Esophagus mucosa (tissue), 1 donor: ENCODE results near the gene IER5L. TPM values are rescaled to one million over a fixed set of nuclear protein-coding genes. Genes with fewer than 3 reads are reported as not detected.
A peak's percentile ranks its signal among the peaks of the same experiment; 100 is the strongest.

ENCODE experiments used
- ATAC-seq: fragments of 200-7000 bp; cut with Tn5 transposase; one replicate; pipeline ENCODE4 v1.9.1; 2020
- total RNA-seq: library from RNA; stranded (reverse); gene quantifications from one replicate; pipeline ENCODE4 v1.2.4, GENCODE V29; 2023
- donor health status: DM: yes; HTN: yes; CAD: no.

Gene IER5L
- 8.1 TPM for total RNA-seq

- peak; percentile 84 for ATAC-seq
These were observed at the start of gene IER5L for GRCh38 chr9:129177791-129178567. IER5L (minus strand) TSS chr9:129178261; CDS start chr9:129178052, 209 bp downstream.

GRCh38 chr9:129227843-129228189 lies 49.8 kb upstream of the IER5L start:
- no peak for ATAC-seq

GRCh38 chr9:129225815-129226214 lies 47.8 kb upstream of the IER5L start:
- ATAC-seq = peak; percentile 32

GRCh38 chr9:129225490-129225778 lies 47.4 kb upstream of the IER5L start:
- no peak for ATAC-seq

- no peak for ATAC-seq
These were observed 46.8 kb upstream of the IER5L start for GRCh38 chr9:129224618-129225489.

GRCh38 chr9:129223551-129224208 lies 45.6 kb upstream of the IER5L start:
- ATAC-seq = no peak

- no peak for ATAC-seq
These were observed 44.8 kb upstream of the IER5L start for GRCh38 chr9:129222819-129223218.

GRCh38 chr9:129221979-129222635 lies 44.0 kb upstream of the IER5L start:
- ATAC-seq = no peak

- ATAC-seq = no peak
These were observed 43.2 kb upstream of the IER5L start for GRCh38 chr9:129221233-129221632.

GRCh38 chr9:129220771-129221170 lies 42.7 kb upstream of the IER5L start:
- no peak for ATAC-seq

GRCh38 chr9:129218918-129219317 lies 40.9 kb upstream of the IER5L start:
- no peak for ATAC-seq

- no peak for ATAC-seq
These were observed 40.2 kb upstream of the IER5L start for GRCh38 chr9:129218272-129218625.

- ATAC-seq = no peak
These were observed 35.5 kb upstream of the IER5L start for GRCh38 chr9:129213551-129213950.

GRCh38 chr9:129211686-129212085 lies 33.6 kb upstream of the IER5L start:
- no peak for ATAC-seq

- ATAC-seq = no peak
These were observed 32.1 kb upstream of the IER5L start for GRCh38 chr9:129210125-129210524.

GRCh38 chr9:129209580-129209979 lies 31.5 kb upstream of the IER5L start:
- no peak for ATAC-seq

GRCh38 chr9:129209109-129209508 lies 31.0 kb upstream of the IER5L start:
- ATAC-seq = no peak

- ATAC-seq = peak; percentile 40
These were observed 30.4 kb upstream of the IER5L start for GRCh38 chr9:129208207-129209032.

- ATAC-seq = no peak
These were observed 28.8 kb upstream of the IER5L start for GRCh38 chr9:129206905-129207304.

- no peak for ATAC-seq
These were observed 28.3 kb upstream of the IER5L start for GRCh38 chr9:129206401-129206800.

GRCh38 chr9:129204840-129205239 lies 26.8 kb upstream of the IER5L start:
- no peak for ATAC-seq

- ATAC-seq = peak; percentile 4
These were observed 25.5 kb upstream of the IER5L start for GRCh38 chr9:129203556-129203909.
